ENCODE results near the gene PFDN1. TPM values are rescaled to one million over a fixed set of nuclear protein-coding genes. Genes with fewer than 3 reads are reported as not detected.

The PFDN1 gene
- total and polyA plus RNA-seq, 10 of the 15 experiments (the other 5 are each of a cell fraction or from before 2014, with no cell fraction given), result 62.9 to 193 (median 102) TPM

GRCh38 chr5:140197023-140197422 is 105.9 kb downstream of the PFDN1 start (continued):
- TF ChIP-seq ZNF592 (IDR thresholded peaks at IDR 0.05) (no peak), STAT3 (IDR thresholded peaks at IDR 0.05; ENCODE audit: low read depth, low read length) (no peak), HCFC1 (IDR thresholded peaks at IDR 0.05; ENCODE audit: low read length) (no peak)

- FAIRE-seq, result no peak
- ChIA-PET CTCF (interaction anchor here (1.1 to 1.3 kb wide), 2 partner anchors 48 to 155 kb away, joined by 3 to 4 read pairs; no protein-coding TSS in a partner anchor), SMC1A (ENCODE audit: uncharacterized antibody, unreplicated experiment) (interaction anchor here (0.8 to 1.7 kb wide), 3 partner anchors 11 to 156 kb away, joined by 3 to 4 read pairs (median 3); no protein-coding TSS in a partner anchor), POLR2A (interaction anchor here (0.7 to 1.4 kb wide), 2 partner anchors 9 to 10 kb away, joined by 3 to 8 read pairs; no protein-coding TSS in a partner anchor), RAD21 (ENCODE audit: unreplicated experiment) (no interaction called here)
- H3K27me3 ChIP-seq (replicated peaks in 1 of 2; ENCODE audit: control insufficient read depth in 2 of 2, insufficient read depth in 2 of 2, low read length in 1 of 2), result no peaks in the 10 kb centered on the region
- H4K20me1 ChIP-seq (ENCODE audit: control insufficient read depth, insufficient read depth), result no peaks in the 10 kb centered on the region
- in situ Hi-C loops (cut with MboI) (no loop called here), intact Hi-C loops (cut with micrococcal nuclease; ENCODE audit: unreplicated experiment) (no loop called here)
- H3K79me2 ChIP-seq (ENCODE audit: control insufficient read depth, insufficient read depth, low read length), result no peaks in the 10 kb centered on the region
- H2AFZ ChIP-seq (ENCODE audit: control insufficient read depth, low read depth, low read length), result no peak overlapping the region
- 94% methylated on average over 2 of the region's 2 CpGs for WGBS (ENCODE audit: insufficient coverage, insufficient replicate concordance, low lambda C conversion rate, missing lambda C conversion rate)
- no TSS peak for BruUV-seq (replicated peaks)
- H3K4me3 ChIP-seq, result no peak overlapping the region
- no peaks in the 10 kb centered on the region for H3K9me3 ChIP-seq (replicated peaks; ENCODE audit: control insufficient read depth, insufficient read depth, low read length)
- H3K4me1 ChIP-seq (ENCODE audit: control insufficient read depth, insufficient read depth, low read length), result no peaks in the 10 kb centered on the region
- ATAC-seq, result no peak
- H3K4me2 ChIP-seq (ENCODE audit: control insufficient read depth, insufficient read depth), result no peak overlapping the region
- no peak overlapping the region for H3K9ac ChIP-seq (ENCODE audit: control insufficient read depth, insufficient read depth, low read length)
- DNase-seq (ENCODE audit: low read depth, low spot score), result no peak
- no peak overlapping the region for H3K27ac ChIP-seq (ENCODE audit: control insufficient read depth, insufficient read depth)
- TF ChIP-seq MYC (IDR thresholded peaks at IDR 0.05; ENCODE audit: insufficient read depth, insufficient read length, insufficient replicate concordance, low read length, severe bottlenecking) (no peak), RCOR1 (conservative IDR thresholded peaks at IDR 0.05; ENCODE audit: low read depth, low read length) (no peak)
- H3K36me3 ChIP-seq (ENCODE audit: control insufficient read depth in 2 of 2, insufficient read depth in 2 of 2, low read length in 1 of 2), result no peaks in the 10 kb centered on the region; a peak in 1 of 4 replicates
Observed at GRCh38 chr5:140196115-140196814, 106.6 kb downstream of the PFDN1 start.

Other genes with a start within 250 kb of the PFDN1 start
- gene PURA, start 189.0 kb downstream of the PFDN1 start, total RNA-seq (2014; rRNA removed), result 11.7 and 11.9 TPM in 2 replicates
- 6.3 and 6.9 TPM in 2 replicates for gene PURA, start 189.0 kb downstream of the PFDN1 start, total RNA-seq (2014; rRNA removed; fragmentation: Illumina TruSeq; extraction: Trizol)
- 11.8 TPM in 2 replicates for gene PURA, start 189.0 kb downstream of the PFDN1 start, total RNA-seq (2021)
- 4.9 and 6.8 TPM in 2 replicates for gene PURA, start 189.0 kb downstream of the PFDN1 start, polyA plus RNA-seq (2011; rRNA removed)
- gene PURA, start 189.0 kb downstream of the PFDN1 start, polyA plus RNA-seq (2014; fragmentation: Illumina TruSeq; extraction: Trizol), result 6.7 and 7.8 TPM in 2 replicates
- gene PURA, start 189.0 kb downstream of the PFDN1 start, polyA plus RNA-seq (2014; fragmentation: Nextera tagmentation; extraction: Ambion mirVana), result 1 to 10 TPM; 3.7 to 4.1 TPM
- 5.9 and 7.5 TPM in 2 replicates for gene PURA, start 189.0 kb downstream of the PFDN1 start, polyA plus RNA-seq (2014; rRNA removed)
- gene PURA, start 189.0 kb downstream of the PFDN1 start, polyA plus RNA-seq (2016; fragmentation: Nextera tagmentation; extraction: Ambion mirVana), result 1 to 10 TPM; 3.3 to 5.6 TPM
- 2.4 and 2.7 TPM in 2 replicates for gene IGIP, start 177.2 kb downstream of the PFDN1 start, total RNA-seq (2014; rRNA removed)
- 2.5 and 3.4 TPM in 2 replicates for gene IGIP, start 177.2 kb downstream of the PFDN1 start, total RNA-seq (2014; rRNA removed; fragmentation: Illumina TruSeq; extraction: Trizol)
- gene IGIP, start 177.2 kb downstream of the PFDN1 start, total RNA-seq (2021), result 2.7 and 3.1 TPM in 2 replicates
- gene IGIP, start 177.2 kb downstream of the PFDN1 start, polyA plus RNA-seq (2011; rRNA removed), result 2.7 and 3.7 TPM in 2 replicates
- gene IGIP, start 177.2 kb downstream of the PFDN1 start, polyA plus RNA-seq (2014; fragmentation: Illumina TruSeq; extraction: Trizol), result 3.3 and 3.6 TPM in 2 replicates
- gene IGIP, start 177.2 kb downstream of the PFDN1 start, polyA plus RNA-seq (2014; fragmentation: Nextera tagmentation; extraction: Ambion mirVana), result 1 to 10 TPM in 1 of 2 experiments, under 1 TPM in 1; 0.58 to 1.2 TPM
- 1.4 TPM in 2 replicates for gene IGIP, start 177.2 kb downstream of the PFDN1 start, polyA plus RNA-seq (2014; rRNA removed)
- under 1 TPM; 0.64 to 0.72 TPM for gene IGIP, start 177.2 kb downstream of the PFDN1 start, polyA plus RNA-seq (2016; fragmentation: Nextera tagmentation; extraction: Ambion mirVana)
- gene CYSTM1, start 127.9 kb downstream of the PFDN1 start, total RNA-seq (2014; rRNA removed), result 97.8 and 105 TPM in 2 replicates
- gene CYSTM1, start 127.9 kb downstream of the PFDN1 start, total RNA-seq (2014; rRNA removed; fragmentation: Illumina TruSeq; extraction: Trizol), result 81.4 and 90.2 TPM in 2 replicates
- 52.7 and 59.8 TPM in 2 replicates for gene CYSTM1, start 127.9 kb downstream of the PFDN1 start, total RNA-seq (2021)
- gene CYSTM1, start 127.9 kb downstream of the PFDN1 start, polyA plus RNA-seq (2011; rRNA removed), result 91.3 and 120 TPM in 2 replicates
- 71.3 and 92.5 TPM in 2 replicates for gene CYSTM1, start 127.9 kb downstream of the PFDN1 start, polyA plus RNA-seq (2014; fragmentation: Illumina TruSeq; extraction: Trizol)
- gene CYSTM1, start 127.9 kb downstream of the PFDN1 start, polyA plus RNA-seq (2014; fragmentation: Nextera tagmentation; extraction: Ambion mirVana), result 100 to 1,000 TPM; 204 to 261 TPM
- gene CYSTM1, start 127.9 kb downstream of the PFDN1 start, polyA plus RNA-seq (2014; rRNA removed), result 103 and 112 TPM in 2 replicates
- 10 to 100 TPM; 67.5 to 85.4 TPM for gene CYSTM1, start 127.9 kb downstream of the PFDN1 start, polyA plus RNA-seq (2016; fragmentation: Nextera tagmentation; extraction: Ambion mirVana)
- 2.5 and 3.1 TPM in 2 replicates for gene HBEGF, start 43.5 kb upstream of the PFDN1 start, total RNA-seq (2014; rRNA removed)
- 2.5 and 2.9 TPM in 2 replicates for gene HBEGF, start 43.5 kb upstream of the PFDN1 start, total RNA-seq (2014; rRNA removed; fragmentation: Illumina TruSeq; extraction: Trizol)
- 2.6 and 2.7 TPM in 2 replicates for gene HBEGF, start 43.5 kb upstream of the PFDN1 start, total RNA-seq (2021)
- 2.2 and 2.5 TPM in 2 replicates for gene HBEGF, start 43.5 kb upstream of the PFDN1 start, polyA plus RNA-seq (2011; rRNA removed)
- gene HBEGF, start 43.5 kb upstream of the PFDN1 start, polyA plus RNA-seq (2014; fragmentation: Illumina TruSeq; extraction: Trizol), result 3.1 and 4.5 TPM in 2 replicates
- 1 to 10 TPM in 1 of 2 experiments, under 1 TPM in 1; 0.87 to 1.5 TPM for gene HBEGF, start 43.5 kb upstream of the PFDN1 start, polyA plus RNA-seq (2014; fragmentation: Nextera tagmentation; extraction: Ambion mirVana)
- gene HBEGF, start 43.5 kb upstream of the PFDN1 start, polyA plus RNA-seq (2014; rRNA removed), result 1.6 and 2.0 TPM in 2 replicates
- 1 to 10 TPM; 1.3 to 1.6 TPM for gene HBEGF, start 43.5 kb upstream of the PFDN1 start, polyA plus RNA-seq (2016; fragmentation: Nextera tagmentation; extraction: Ambion mirVana)
- gene SLC4A9, start 57.1 kb upstream of the PFDN1 start, total RNA-seq (2014; rRNA removed), result 0.05 TPM in 1 of 2 replicates, not detected in the other
- gene SLC4A9, start 57.1 kb upstream of the PFDN1 start, total RNA-seq (2014; rRNA removed; fragmentation: Illumina TruSeq; extraction: Trizol), result not detected in 2 replicates
- 0.05 TPM in 1 of 2 replicates, not detected in the other for gene SLC4A9, start 57.1 kb upstream of the PFDN1 start, total RNA-seq (2021)
- gene SLC4A9, start 57.1 kb upstream of the PFDN1 start, polyA plus RNA-seq (2011; rRNA removed), result not detected in 2 replicates
- not detected in 2 replicates for gene SLC4A9, start 57.1 kb upstream of the PFDN1 start, polyA plus RNA-seq (2014; fragmentation: Illumina TruSeq; extraction: Trizol)
- under 1 TPM in 1 of 2 experiments, not detected in 1; 0.05 TPM for gene SLC4A9, start 57.1 kb upstream of the PFDN1 start, polyA plus RNA-seq (2014; fragmentation: Nextera tagmentation; extraction: Ambion mirVana)
- 0.03 TPM in 1 of 2 replicates, not detected in the other for gene SLC4A9, start 57.1 kb upstream of the PFDN1 start, polyA plus RNA-seq (2014; rRNA removed)
- not detected for gene SLC4A9, start 57.1 kb upstream of the PFDN1 start, polyA plus RNA-seq (2016; fragmentation: Nextera tagmentation; extraction: Ambion mirVana)
- gene ANKHD1, start 98.7 kb upstream of the PFDN1 start, total RNA-seq (2014; rRNA removed), result 56.3 and 59.9 TPM in 2 replicates
- 60.2 and 61.5 TPM in 2 replicates for gene ANKHD1, start 98.7 kb upstream of the PFDN1 start, total RNA-seq (2014; rRNA removed; fragmentation: Illumina TruSeq; extraction: Trizol)
- gene ANKHD1, start 98.7 kb upstream of the PFDN1 start, total RNA-seq (2021), result 85.6 and 87.1 TPM in 2 replicates
- gene ANKHD1, start 98.7 kb upstream of the PFDN1 start, polyA plus RNA-seq (2011; rRNA removed), result 86.7 and 96.8 TPM in 2 replicates
- gene ANKHD1, start 98.7 kb upstream of the PFDN1 start, polyA plus RNA-seq (2014; fragmentation: Illumina TruSeq; extraction: Trizol), result 84.7 and 95.6 TPM in 2 replicates
- gene ANKHD1, start 98.7 kb upstream of the PFDN1 start, polyA plus RNA-seq (2014; fragmentation: Nextera tagmentation; extraction: Ambion mirVana), result 10 to 100 TPM; 31.6 to 36.3 TPM
- 69.3 and 72.5 TPM in 2 replicates for gene ANKHD1, start 98.7 kb upstream of the PFDN1 start, polyA plus RNA-seq (2014; rRNA removed)
- 10 to 100 TPM; 76.1 to 76.7 TPM for gene ANKHD1, start 98.7 kb upstream of the PFDN1 start, polyA plus RNA-seq (2016; fragmentation: Nextera tagmentation; extraction: Ambion mirVana)
- gene EIF4EBP3, start 244.6 kb upstream of the PFDN1 start, total RNA-seq (2014; rRNA removed), result 2.0 and 3.7 TPM in 2 replicates
- gene EIF4EBP3, start 244.6 kb upstream of the PFDN1 start, total RNA-seq (2014; rRNA removed; fragmentation: Illumina TruSeq; extraction: Trizol), result 2.9 and 3.6 TPM in 2 replicates
- 6.2 and 9.3 TPM in 2 replicates for gene EIF4EBP3, start 244.6 kb upstream of the PFDN1 start, total RNA-seq (2021)
- 2.8 and 3.5 TPM in 2 replicates for gene EIF4EBP3, start 244.6 kb upstream of the PFDN1 start, polyA plus RNA-seq (2011; rRNA removed)
- gene EIF4EBP3, start 244.6 kb upstream of the PFDN1 start, polyA plus RNA-seq (2014; fragmentation: Illumina TruSeq; extraction: Trizol), result 2.2 and 4.6 TPM in 2 replicates
- 10 to 100 TPM in 1 of 2 experiments, 1 to 10 TPM in 1; 6.3 to 16.1 TPM for gene EIF4EBP3, start 244.6 kb upstream of the PFDN1 start, polyA plus RNA-seq (2014; fragmentation: Nextera tagmentation; extraction: Ambion mirVana)
- gene EIF4EBP3, start 244.6 kb upstream of the PFDN1 start, polyA plus RNA-seq (2014; rRNA removed), result 7.5 and 8.3 TPM in 2 replicates
- 10 to 100 TPM in 1 of 2 experiments, 1 to 10 TPM in 1; 9.5 to 10.2 TPM for gene EIF4EBP3, start 244.6 kb upstream of the PFDN1 start, polyA plus RNA-seq (2016; fragmentation: Nextera tagmentation; extraction: Ambion mirVana)